Measurements from ENCODE around the gene SLC4A3.

The SLC4A3 gene

GRCh38 chr2:219675221-219675620 lies 47.8 kb downstream of the SLC4A3 start:
- ChIA-PET CTCF (interaction anchor here (0.7 to 1.3 kb wide), 3 partner anchors 115 to 1331 kb away, joined by 3 read pairs; partner anchors contain the start of gene DNPEP), POLR2A (no interaction called here)
- TF ChIP-seq NFRKB (IDR thresholded peaks at IDR 0.05) (no peak), HDGF (IDR thresholded peaks at IDR 0.05; ENCODE audit: borderline replicate concordance) (no peak), LEF1 (IDR thresholded peaks at IDR 0.05; ENCODE audit: borderline replicate concordance) (no peak), FOXM1 (IDR thresholded peaks at IDR 0.05; ENCODE audit: borderline replicate concordance) (no peak), BHLHE40 (IDR thresholded peaks at IDR 0.05; ENCODE audit: borderline replicate concordance) (no peak), CTBP1 (IDR thresholded peaks at IDR 0.05; ENCODE audit: borderline replicate concordance) (no peak), PKNOX1 (IDR thresholded peaks at IDR 0.05) (no peak), SUZ12 (IDR thresholded peaks at IDR 0.05) (no peak), FOXA1 (IDR thresholded peaks at IDR 0.05) (no peak), L3MBTL2 (conservative IDR thresholded peaks at IDR 0.05) (no peak)
- no peak for DNase-seq (ENCODE audit: extremely low spot score)

GRCh38 chr2:219676586-219676985 lies 49.2 kb downstream of the SLC4A3 start:
- CTCF ChIA-PET, result no interaction called here
- TF ChIP-seq CTBP1 (IDR thresholded peaks at IDR 0.05; ENCODE audit: borderline replicate concordance) (no peak), ARNT (IDR thresholded peaks at IDR 0.05) (no peak), ELF4 (IDR thresholded peaks at IDR 0.05) (no peak), FOXA1 (IDR thresholded peaks at IDR 0.05) (no peak), SUZ12 (IDR thresholded peaks at IDR 0.05) (no peak), FOXK2 (IDR thresholded peaks at IDR 0.05) (no peak), NFRKB (IDR thresholded peaks at IDR 0.05) (no peak), BHLHE40 (IDR thresholded peaks at IDR 0.05; ENCODE audit: borderline replicate concordance) (no peak), FOXM1 (IDR thresholded peaks at IDR 0.05; ENCODE audit: borderline replicate concordance) (no peak), PKNOX1 (IDR thresholded peaks at IDR 0.05) (no peak), TARDBP (IDR thresholded peaks at IDR 0.05) (no peak), LEF1 (IDR thresholded peaks at IDR 0.05; ENCODE audit: borderline replicate concordance) (no peak)
- no peak for DNase-seq (ENCODE audit: extremely low spot score)
- POLR2A ChIA-PET, result no interaction called here

GRCh38 chr2:219679041-219679440 lies 51.6 kb downstream of the SLC4A3 start:
- POLR2A ChIA-PET, result interaction anchor here (0.8 kb wide), 1 partner anchor 8 kb away, joined by 3 read pairs; no protein-coding TSS in a partner anchor
- TF ChIP-seq LEF1 (IDR thresholded peaks at IDR 0.05; ENCODE audit: borderline replicate concordance), result no peak
- DNase-seq (ENCODE audit: extremely low spot score), result no peak
- CTCF ChIA-PET, result no interaction called here

GRCh38 chr2:219679571-219679970 lies 52.1 kb downstream of the SLC4A3 start:
- DNase-seq (ENCODE audit: extremely low spot score), result no peak
- TF ChIP-seq ZNF384 (IDR thresholded peaks at IDR 0.05), result no peak
- no peak for TF ChIP-seq ARNT (IDR thresholded peaks at IDR 0.05)
- TF ChIP-seq CTBP1 (IDR thresholded peaks at IDR 0.05; ENCODE audit: borderline replicate concordance), result no peak
- TF ChIP-seq SP1 (IDR thresholded peaks at IDR 0.05), result no peak
- no peak for TF ChIP-seq FOXK2 (IDR thresholded peaks at IDR 0.05)
- TF ChIP-seq BHLHE40 (IDR thresholded peaks at IDR 0.05; ENCODE audit: borderline replicate concordance), result no peak
- TF ChIP-seq PKNOX1 (IDR thresholded peaks at IDR 0.05), result no peak
- TF ChIP-seq TARDBP (IDR thresholded peaks at IDR 0.05), result no peak
- TF ChIP-seq FOXM1 (IDR thresholded peaks at IDR 0.05; ENCODE audit: borderline replicate concordance), result no peak
- no peak for TF ChIP-seq SUZ12 (IDR thresholded peaks at IDR 0.05)
- TF ChIP-seq FOXA1 (IDR thresholded peaks at IDR 0.05), result no peak
- ChIA-PET CTCF (no interaction called here), POLR2A (no interaction called here)

- POLR2A ChIA-PET, result no interaction called here
- CTCF ChIA-PET, result interaction anchor here (1.4 kb wide), 1 partner anchor 62 kb away, joined by 3 read pairs; no protein-coding TSS in a partner anchor
- DNase-seq (ENCODE audit: extremely low spot score), result no peak
- TF ChIP-seq BHLHE40 (IDR thresholded peaks at IDR 0.05; ENCODE audit: borderline replicate concordance), result no peak
- TF ChIP-seq TARDBP (IDR thresholded peaks at IDR 0.05), result no peak
- no peak for TF ChIP-seq ELF4 (IDR thresholded peaks at IDR 0.05)
- no peak for TF ChIP-seq CTBP1 (IDR thresholded peaks at IDR 0.05; ENCODE audit: borderline replicate concordance)
- TF ChIP-seq SP1 (IDR thresholded peaks at IDR 0.05), result no peak
- no peak for TF ChIP-seq PKNOX1 (IDR thresholded peaks at IDR 0.05)
- TF ChIP-seq L3MBTL2 (conservative IDR thresholded peaks at IDR 0.05), result no peak
- no peak for TF ChIP-seq ARNT (IDR thresholded peaks at IDR 0.05)
- no peak for TF ChIP-seq FOXM1 (IDR thresholded peaks at IDR 0.05; ENCODE audit: borderline replicate concordance)
- no peak for TF ChIP-seq FOXK2 (IDR thresholded peaks at IDR 0.05)
- no peak for TF ChIP-seq NFRKB (IDR thresholded peaks at IDR 0.05)
- TF ChIP-seq ZNF384 (IDR thresholded peaks at IDR 0.05), result no peak
- TF ChIP-seq SUZ12 (IDR thresholded peaks at IDR 0.05), result no peak
Measured at GRCh38 chr2:219680958-219681693, 53.7 kb downstream of the SLC4A3 start.

All from HEK293T (cell line).